CD4-positive, alpha-beta T cell (primary cell): ENCODE results near the gene BACE2. TPM values are rescaled to one million over a fixed set of nuclear protein-coding genes. Genes with fewer than 3 reads are reported as not detected.

ENCODE experiments used
- ATAC-seq: fragments of 200-7000 bp; cut with Tn5 transposase; one replicate; pipeline ENCODE4 v1.10.0; 2022; ENCODE audit warnings: mild to moderate bottlenecking; ENCODE audit not compliant: poor library complexity
- CTCF ChIA-PET: fragments of 350-600 bp; sonication (Branson Sonifier 250); formaldehyde crosslinking; loops from one replicate; lab custom pipeline; 2021; ENCODE audit warnings: antibody characterized with exemption, inconsistent platforms; lab: Charles Lee
- POLR2A ChIA-PET: fragments of 350-600 bp; sonication (Branson Sonifier 250); formaldehyde crosslinking; loops from one replicate; lab custom pipeline; 2021; ENCODE audit warnings: antibody characterized with exemption, inconsistent platforms; lab: Charles Lee
- DNase-seq, 14 experiments: peaks; one replicate each; pipeline ENCODE4 v3.0.0-alpha.2; 2013 to 2020; ENCODE audit warnings: mixed read lengths in 2 of 14
- H3K27ac ChIP-seq, 2 donors: one replicate each; pipeline versions ENCODE4 v1.5.1 to v1.7.0; 2013; ENCODE audit warnings: low read length in 2 of 2, low read depth in 1 of 2, mild to moderate bottlenecking in 1 of 2
- H3K27me3 ChIP-seq, 2 experiments: 1 replicate in 1 of 2; 2 replicates in 1 of 2; pipeline versions ENCODE4 v1.6.1 to v1.7.0; 2013; ENCODE audit warnings: low read length in 2 of 2, control low read depth in 1 of 2, mild to moderate bottlenecking in 1 of 2, moderate library complexity in 1 of 2; ENCODE audit not compliant: insufficient read depth in 2 of 2, control insufficient read depth in 1 of 2
- H3K36me3 ChIP-seq: one replicate; pipeline ENCODE4 v1.6.1; 2013; ENCODE audit warnings: low read length, control low read depth; ENCODE audit not compliant: insufficient read depth
- H3K4me1 ChIP-seq: one replicate; pipeline ENCODE4 v1.6.1; 2013; ENCODE audit warnings: low read length, control low read depth; ENCODE audit not compliant: insufficient read depth
- H3K4me3 ChIP-seq: one replicate; pipeline ENCODE4 v1.5.1; 2013; ENCODE audit warnings: mild to moderate bottlenecking, low read length, moderate library complexity
- H3K9me3 ChIP-seq, 2 experiments: 1 replicate in 1 of 2; 2 replicates in 1 of 2; pipeline versions ENCODE4 v1.6.1 to v1.7.0; 2013; ENCODE audit warnings: low read length in 2 of 2, mild to moderate bottlenecking in 2 of 2, control low read depth in 1 of 2, moderate library complexity in 1 of 2; ENCODE audit not compliant: control insufficient read depth in 1 of 2, insufficient read depth in 1 of 2
- H3K27ac Mint-ChIP-seq: one replicate; pipeline ENCODE4 v1.8.0; 2020; ENCODE audit warnings: mixed read lengths
- H3K27me3 Mint-ChIP-seq: one replicate; pipeline ENCODE4 v1.8.0; 2021; ENCODE audit warnings: mixed read lengths
- H3K36me3 Mint-ChIP-seq: one replicate; pipeline ENCODE4 v1.8.0; 2021; ENCODE audit warnings: low read depth, mixed read lengths
- H3K4me1 Mint-ChIP-seq: one replicate; pipeline ENCODE4 v1.8.0; 2021; ENCODE audit warnings: low read depth, mixed read lengths
- H3K4me3 Mint-ChIP-seq: one replicate; pipeline ENCODE4 v1.8.0; 2020; ENCODE audit warnings: mild to moderate bottlenecking, mixed read lengths
- H3K9me3 Mint-ChIP-seq: one replicate; pipeline ENCODE4 v1.8.0; 2020; ENCODE audit warnings: mixed read lengths
- intact Hi-C, 2 experiments: fragments of 100-400 bp; cut with DNase I in 1 of 2; cut with micrococcal nuclease in 1 of 2; formaldehyde crosslinking; loops; one replicate each; pipeline versions ENCODE4 v1.15.1 to v1.9.0; 2023 to 2025; cut with DNase I, micrococcal nuclease
- total RNA-seq, 174 experiments: library from RNA in 2 of 174; stranded (reverse) in 2 of 174; gene quantifications; one replicate each; pipeline ENCODE4 v1.2.3 and lab custom pipeline; 2021 to 2026
- TF ChIP-seq, protein P1 (sequence below): fragments of 200-600 bp; IDR thresholded peaks from one replicate; pipeline ENCODE4 v1.8.0; 2022; ENCODE audit warnings: antibody characterized with exemption, mild to moderate bottlenecking

Gene BACE2
- total RNA-seq, 2 experiments from 2014 or later, result 0.16 TPM; not detected in 1

DNA sequence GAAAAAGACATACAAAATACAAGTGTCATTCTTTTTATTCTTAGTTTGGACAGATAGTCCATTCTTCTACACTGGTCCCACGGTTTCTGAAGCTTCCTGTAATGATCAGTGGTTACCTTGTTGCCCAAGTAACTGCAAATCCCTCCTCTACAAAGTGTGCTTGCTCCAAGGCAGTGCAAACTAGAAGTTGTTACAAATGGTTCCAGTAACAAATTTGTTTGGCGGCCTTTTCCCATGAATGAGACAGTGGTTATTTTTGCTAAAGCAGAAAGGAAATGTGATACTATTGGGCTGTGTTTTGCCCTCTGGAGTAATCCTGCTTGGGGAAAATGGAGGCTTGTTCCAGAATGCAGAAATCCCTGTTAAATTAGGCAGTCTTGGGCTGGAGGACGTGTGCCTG lies 8.9 kb downstream of the BACE2 start:
- no peaks in the 10 kb centered on the region for H3K9me3 ChIP-seq
- TF ChIP-seq, protein P1, sequence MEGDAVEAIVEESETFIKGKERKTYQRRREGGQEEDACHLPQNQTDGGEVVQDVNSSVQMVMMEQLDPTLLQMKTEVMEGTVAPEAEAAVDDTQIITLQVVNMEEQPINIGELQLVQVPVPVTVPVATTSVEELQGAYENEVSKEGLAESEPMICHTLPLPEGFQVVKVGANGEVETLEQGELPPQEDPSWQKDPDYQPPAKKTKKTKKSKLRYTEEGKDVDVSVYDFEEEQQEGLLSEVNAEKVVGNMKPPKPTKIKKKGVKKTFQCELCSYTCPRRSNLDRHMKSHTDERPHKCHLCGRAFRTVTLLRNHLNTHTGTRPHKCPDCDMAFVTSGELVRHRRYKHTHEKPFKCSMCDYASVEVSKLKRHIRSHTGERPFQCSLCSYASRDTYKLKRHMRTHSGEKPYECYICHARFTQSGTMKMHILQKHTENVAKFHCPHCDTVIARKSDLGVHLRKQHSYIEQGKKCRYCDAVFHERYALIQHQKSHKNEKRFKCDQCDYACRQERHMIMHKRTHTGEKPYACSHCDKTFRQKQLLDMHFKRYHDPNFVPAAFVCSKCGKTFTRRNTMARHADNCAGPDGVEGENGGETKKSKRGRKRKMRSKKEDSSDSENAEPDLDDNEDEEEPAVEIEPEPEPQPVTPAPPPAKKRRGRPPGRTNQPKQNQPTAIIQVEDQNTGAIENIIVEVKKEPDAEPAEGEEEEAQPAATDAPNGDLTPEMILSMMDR, result no peak
- POLR2A ChIA-PET, result no interaction called here
- Mint-ChIP-seq H3K4me1 (no peaks in the 10 kb centered on the region), H3K27ac (no peak overlapping the region), H3K36me3 (no peaks in the 10 kb centered on the region), H3K4me3 (no peak overlapping the region), H3K9me3 (no peaks in the 10 kb centered on the region), H3K27me3 (peaks cover 58% of the 10 kb centered on the region)
- CTCF ChIA-PET, result no interaction called here
- ATAC-seq (no peak), DNase-seq (no peak)
- H3K27me3 ChIP-seq, result peaks cover 6 to 15% of the 10 kb centered on the region in 2 experiments
- no peak overlapping the region for H3K4me3 ChIP-seq
- no peaks in the 10 kb centered on the region for H3K36me3 ChIP-seq
- H3K27ac ChIP-seq, result no peak overlapping the region
- H3K4me1 ChIP-seq, result no peaks in the 10 kb centered on the region
- intact Hi-C loops, result no loop called here

DNA sequence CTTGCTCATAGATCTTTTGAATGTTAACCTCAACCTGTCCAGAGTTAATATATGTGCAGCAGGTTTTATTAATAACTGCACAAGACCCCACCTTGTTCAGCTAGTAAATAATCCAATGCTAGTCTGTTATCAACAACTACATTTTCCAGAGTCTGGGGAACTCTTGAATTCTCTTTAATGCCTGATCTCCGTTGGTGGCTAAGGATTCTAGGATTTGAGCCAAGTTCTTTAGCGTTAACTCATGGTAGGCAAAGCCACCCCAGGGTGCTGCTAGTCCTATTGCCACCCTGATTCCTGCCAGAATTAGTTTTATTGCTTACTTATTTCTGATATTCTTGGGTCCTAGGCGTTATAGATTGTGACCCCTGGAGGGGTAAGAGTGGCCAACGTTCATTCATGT lies 12.8 kb downstream of the BACE2 start:
- no peak overlapping the region for H3K4me3 ChIP-seq
- Mint-ChIP-seq H3K27ac (no peak overlapping the region), H3K4me1 (no peaks in the 10 kb centered on the region), H3K36me3 (no peaks in the 10 kb centered on the region), H3K4me3 (no peak overlapping the region), H3K9me3 (no peaks in the 10 kb centered on the region), H3K27me3 (peaks cover 59% of the 10 kb centered on the region)
- TF ChIP-seq, protein P1, result no peak
- H3K27ac ChIP-seq, result no peak overlapping the region
- intact Hi-C loops, result no loop called here
- POLR2A ChIA-PET, result no interaction called here
- CTCF ChIA-PET, result no interaction called here
- H3K36me3 ChIP-seq, result no peaks in the 10 kb centered on the region
- H3K27me3 ChIP-seq, result peaks cover 7 to 11% of the 10 kb centered on the region in 2 experiments
- no peaks in the 10 kb centered on the region for H3K4me1 ChIP-seq
- no peaks in the 10 kb centered on the region for H3K9me3 ChIP-seq
- no peak for DNase-seq
- no peak for ATAC-seq

DNA sequence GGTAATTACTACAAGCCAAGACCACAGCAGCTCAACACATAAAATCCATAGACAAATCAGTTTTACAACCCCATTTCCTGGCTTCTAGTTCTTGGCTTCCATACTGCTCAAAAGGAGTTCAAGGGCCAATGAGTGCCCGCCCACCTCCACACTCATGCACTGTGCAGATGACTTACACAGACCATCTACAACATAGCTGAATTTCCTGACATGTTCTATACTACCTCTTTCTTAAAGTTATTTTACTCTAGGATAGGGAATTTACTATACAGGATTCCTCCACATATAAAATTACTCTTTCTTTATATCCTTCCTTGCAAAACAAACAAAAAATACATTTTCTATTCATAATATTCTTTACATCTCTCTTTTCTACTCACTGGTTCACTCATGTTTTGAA lies 14.6 kb downstream of the BACE2 start:
- intact Hi-C loops, result no loop called here

More for the DNA sequence above, 14.6 kb downstream of the BACE2 start:
- Histone ChIP-seq H3K36me3 (no peaks in the 10 kb centered on the region), H3K9me3 (peaks cover 0 to 3% of the 10 kb centered on the region in 2 experiments), H3K4me3 (no peak overlapping the region), H3K27me3 (peaks cover 11% of the 10 kb centered on the region in 2 experiments), H3K4me1 (no peaks in the 10 kb centered on the region), H3K27ac (no peak overlapping the region)
- TF ChIP-seq, protein P1, result no peak
- H3K36me3 Mint-ChIP-seq, result no peaks in the 10 kb centered on the region
- POLR2A ChIA-PET, result no interaction called here
- no peaks in the 10 kb centered on the region for H3K9me3 Mint-ChIP-seq
- no peaks in the 10 kb centered on the region for H3K4me1 Mint-ChIP-seq
- CTCF ChIA-PET, result interaction anchor here (1.2 kb wide), 1 partner anchor 10 kb away, joined by 3 read pairs; no protein-coding TSS in a partner anchor
- H3K27ac Mint-ChIP-seq, result no peak overlapping the region
- DNase-seq (no peak), ATAC-seq (no peak)
- H3K4me3 Mint-ChIP-seq, result no peak overlapping the region
- peaks cover 47% of the 10 kb centered on the region for H3K27me3 Mint-ChIP-seq
